ENCODE results near the gene NEK9.

The NEK9 gene

GRCh38 chr14:75032939-75033338 is 93.9 kb downstream of the NEK9 start:
- no peaks in the 10 kb centered on the region for H3K27me3 ChIP-seq (ENCODE audit: insufficient read depth, low read length)
- H3K27ac ChIP-seq (ENCODE audit: low read depth, low read length), result no peak overlapping the region
- H3K9ac ChIP-seq (ENCODE audit: low read depth, low read length), result no peak overlapping the region
- no peaks in the 10 kb centered on the region for H3K9me3 ChIP-seq (ENCODE audit: insufficient read depth, low read depth, low read length)
- no peak overlapping the region for H3K4me3 ChIP-seq (ENCODE audit: low read length)
- H3K36me3 ChIP-seq (ENCODE audit: insufficient read depth, low read length), result peaks cover 61% of the 10 kb centered on the region
- 98% methylated on average over 2 of the region's 2 CpGs for WGBS
- H3K4me1 ChIP-seq (ENCODE audit: insufficient read depth, low read length), result no peaks in the 10 kb centered on the region

GRCh38 chr14:75030147-75030546 is 96.7 kb downstream of the NEK9 start:
- Histone ChIP-seq H3K9me3 (ENCODE audit: insufficient read depth, low read depth, low read length) (no peaks in the 10 kb centered on the region), H3K4me1 (ENCODE audit: insufficient read depth, low read length) (no peaks in the 10 kb centered on the region), H3K36me3 (ENCODE audit: insufficient read depth, low read length) (peaks cover 60% of the 10 kb centered on the region), H3K4me3 (ENCODE audit: low read length) (no peak overlapping the region), H3K27me3 (ENCODE audit: insufficient read depth, low read length) (no peaks in the 10 kb centered on the region), H3K27ac (ENCODE audit: low read depth, low read length) (no peak overlapping the region), H3K9ac (ENCODE audit: low read depth, low read length) (no peak overlapping the region)
- 0% methylated on average over 1 of the region's 1 CpG for WGBS

All from HUES64 (cell line).